Esophagus squamous epithelium (tissue), 5 donors: ENCODE data around the gene GP9. TPM values are rescaled to one million over a fixed set of nuclear protein-coding genes. Genes with fewer than 3 reads are reported as not detected.

Source experiments
- DNase-seq: peaks from one replicate; lab custom pipeline; 2025; lab: John Stamatoyannopoulos, UW
- H3K27ac ChIP-seq, 4 donors: fragments of 200-600 bp; sonication (generic); one replicate each; pipeline ENCODE4 v1.5.1; 2016 to 2019; ENCODE audit warnings: mild to moderate bottlenecking in 1 of 4
- H3K27me3 ChIP-seq, 4 donors: fragments of 200-600 bp; sonication (generic); 1 replicate in 3 of 4; 2 replicates in 1 of 4; pipeline versions ENCODE4 v1.5.1 to v1.6.0; 2017 to 2021; ENCODE audit warnings: antibody characterized with exemption in 1 of 4
- H3K36me3 ChIP-seq, 3 donors: fragments of 200-600 bp; sonication (generic); one replicate each; pipeline ENCODE4 v1.5.1; 2016 to 2019
- H3K4me1 ChIP-seq, 3 donors: fragments of 200-600 bp; sonication (generic); one replicate each; pipeline ENCODE4 v1.5.1; 2017 to 2019
- H3K4me3 ChIP-seq, 4 donors: fragments of 200-600 bp; sonication (generic); 1 replicate in 3 of 4; 2 replicates in 1 of 4; pipeline ENCODE4 v1.5.1; 2016 to 2019; ENCODE audit warnings: mild to moderate bottlenecking in 2 of 4, moderate library complexity in 1 of 4
- H3K9me3 ChIP-seq, 3 donors: fragments of 200-600 bp; sonication (generic); one replicate each; pipeline ENCODE4 v1.5.1; 2016 to 2019
- CTCF ChIP-seq, 6 experiments: fragments of 450-650 bp in 4 of 6; fragments of 200-600 bp in 2 of 6; sonication (generic) in 2 of 6; IDR thresholded peaks; one replicate each; pipeline ENCODE4 v1.5.1; 2016 to 2019; ENCODE audit warnings: antibody characterized with exemption in 6 of 6, mild to moderate bottlenecking in 4 of 6, moderate library complexity in 4 of 6
- POLR2A ChIP-seq, 4 donors: fragments of 450-650 bp; IDR thresholded peaks; one replicate each; pipeline ENCODE4 v1.6.1; 2017; ENCODE audit warnings: antibody characterized with exemption in 4 of 4, mild to moderate bottlenecking in 4 of 4, moderate library complexity in 3 of 4
- WGBS, 2 donors: methylation state at CpG; one replicate each; pipeline ENCODE4 v1.1.5; 2018; 5-methylcytosine and 5-hydroxymethylcytosine counted together
- intact Hi-C: fragments of 100-400 bp; cut with DNase I; formaldehyde crosslinking; loops from one replicate; pipeline ENCODE4 v1.15.0; 2022
- total RNA-seq, 4 donors: library from RNA; depleted of rRNA; stranded (reverse); fragments of >200 nt; gene quantifications; one replicate each; pipeline ENCODE4 v1.1.0, GENCODE V29; 2016
- donor health status: DM: yes; HTN: yes; CAD: no.

The GP9 gene
- total RNA-seq, 4 donors from 2014 or later, result not detected

DNA sequence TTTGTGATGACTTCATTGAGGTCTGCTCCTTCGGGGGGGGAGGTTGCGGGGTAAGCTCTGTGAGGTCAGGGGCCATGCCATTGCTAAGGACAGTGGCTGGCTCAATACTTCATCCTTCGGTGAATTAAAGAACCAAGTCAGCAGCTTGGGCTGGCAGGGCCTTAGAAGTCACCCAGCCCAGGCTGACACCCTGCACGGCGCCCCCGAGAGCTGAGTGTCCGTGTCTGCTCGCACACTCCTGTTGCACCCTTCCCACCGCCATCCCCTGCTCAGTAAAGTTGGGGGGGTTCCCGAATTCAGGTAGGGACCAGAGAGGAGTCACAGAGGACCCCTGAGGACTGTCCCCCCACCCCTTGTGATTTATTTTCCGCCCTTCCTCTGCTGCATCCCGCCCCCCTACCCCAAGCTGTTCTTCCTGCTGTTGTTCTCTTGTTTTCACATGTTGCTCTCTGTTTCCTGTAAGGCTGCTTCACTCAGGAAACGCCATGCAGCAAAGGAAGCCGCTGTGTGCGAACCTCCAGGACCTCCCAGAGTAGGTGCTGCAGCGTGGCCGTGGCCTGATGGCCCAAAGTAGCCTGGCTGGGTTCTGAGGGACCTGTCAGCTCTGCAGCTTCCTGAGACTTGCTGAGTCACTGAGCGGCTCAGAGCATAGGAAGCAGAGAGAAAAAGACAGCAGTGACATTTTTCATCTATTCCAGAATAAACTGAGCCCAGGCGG lies 45.0 kb upstream of the GP9 start:
- no peak for DNase-seq
- intact Hi-C loops, result no loop called here
- WGBS, 2 donors, result 53 to 58% methylated on average over 12 to 16 of the region's 19 CpGs

DNA sequence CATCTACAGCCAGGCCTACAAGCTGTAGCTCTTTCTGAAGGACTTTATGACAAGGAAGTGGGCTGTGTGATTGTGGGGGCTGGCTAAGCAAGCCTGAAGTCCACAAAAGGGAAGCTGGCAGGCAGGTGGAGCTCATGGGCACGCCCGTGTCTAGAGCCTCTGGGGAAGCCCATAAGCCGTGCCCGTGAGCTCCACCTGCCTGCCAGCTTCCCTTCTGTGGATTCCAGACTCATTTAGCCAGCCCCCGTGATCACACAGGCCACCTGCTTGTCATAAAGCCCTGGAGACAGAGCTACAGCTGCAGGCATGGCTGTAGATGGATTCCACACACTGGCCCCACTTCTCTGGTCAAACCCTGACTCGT lies 44.2 kb upstream of the GP9 start:
- H3K27ac ChIP-seq, result peak overlapping the region; percentile 48 to 84 (median 76)

More for the DNA sequence above, 45.0 kb upstream of the GP9 start:
- H3K36me3 ChIP-seq, result no peaks in the 10 kb centered on the region
- no peak overlapping the region for H3K4me3 ChIP-seq
- TF ChIP-seq CTCF (IDR thresholded peaks at IDR 0.05) (no peak), POLR2A (IDR thresholded peaks at IDR 0.05) (no peak)
- no peaks in the 10 kb centered on the region for H3K9me3 ChIP-seq
- no peaks in the 10 kb centered on the region for H3K27me3 ChIP-seq
- H3K27ac ChIP-seq, result peak overlapping the region; percentile 48 to 84 (median 76)
- peaks cover 15 to 72% (median 28%) of the 10 kb centered on the region in 3 donors for H3K4me1 ChIP-seq

DNA sequence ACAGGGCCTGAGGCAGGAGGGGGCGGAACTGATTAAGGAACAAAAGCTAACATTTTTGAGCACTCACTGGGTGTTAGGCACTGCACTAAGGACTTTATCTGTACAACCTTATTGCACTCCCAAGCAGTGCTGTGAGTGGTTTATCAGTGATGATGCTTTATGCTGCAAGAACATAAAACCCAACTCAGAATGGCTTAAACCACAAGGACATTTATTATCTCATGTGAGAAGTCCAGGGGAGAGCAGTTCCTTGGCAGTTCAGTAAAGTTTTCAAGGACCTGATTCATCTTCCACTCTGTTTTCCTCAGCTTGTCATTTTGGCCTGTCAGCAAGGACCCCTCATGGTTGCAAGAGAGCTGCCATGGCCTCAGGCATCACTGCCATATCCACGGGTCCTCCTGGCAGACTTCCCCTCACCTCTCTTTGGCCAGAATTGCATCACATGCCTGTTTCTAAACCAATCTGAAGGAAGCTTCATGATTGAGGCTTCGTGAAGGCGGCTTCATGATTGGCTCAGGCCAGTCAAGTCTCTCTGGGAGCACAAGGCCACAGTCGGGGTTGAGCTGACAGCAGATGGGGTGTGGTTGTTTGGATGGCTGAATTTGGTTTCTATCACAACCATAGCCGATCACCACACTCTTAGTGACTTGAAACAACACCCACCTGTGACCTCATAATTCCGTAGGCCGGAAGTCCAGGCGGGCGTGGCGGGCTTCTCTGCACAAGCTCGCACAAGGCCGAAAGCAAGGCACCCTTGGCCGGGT lies 43.7 kb upstream of the GP9 start:
- no peaks in the 10 kb centered on the region for H3K36me3 ChIP-seq
- WGBS, 2 donors, result 73 to 76% methylated on average over 10 to 12 of the region's 14 CpGs
- H3K27ac ChIP-seq, result peak overlapping the region; percentile 48 to 84 (median 76)
- DNase-seq, result no peak
- no peak overlapping the region for H3K4me3 ChIP-seq
- TF ChIP-seq POLR2A (IDR thresholded peaks at IDR 0.05) (no peak), CTCF (IDR thresholded peaks at IDR 0.05) (no peak)
- intact Hi-C loops, result no loop called here
- H3K4me1 ChIP-seq, result peaks cover 15 to 70% (median 28%) of the 10 kb centered on the region in 3 donors
- H3K9me3 ChIP-seq, result no peaks in the 10 kb centered on the region
- no peaks in the 10 kb centered on the region for H3K27me3 ChIP-seq

More for the DNA sequence above, 44.2 kb upstream of the GP9 start:
- no peaks in the 10 kb centered on the region for H3K9me3 ChIP-seq
- H3K4me3 ChIP-seq, result no peak overlapping the region
- TF ChIP-seq POLR2A (IDR thresholded peaks at IDR 0.05) (no peak), CTCF (IDR thresholded peaks at IDR 0.05) (peak in 3 of 6 experiments; percentile 3 to 33 (median 31))
- no peaks in the 10 kb centered on the region for H3K36me3 ChIP-seq
- 0 to 33% methylated on average over 1 to 4 of the region's 6 CpGs for WGBS, 2 donors
- peaks cover 15 to 72% (median 28%) of the 10 kb centered on the region in 3 donors for H3K4me1 ChIP-seq
- DNase-seq, result no peak
- H3K27me3 ChIP-seq, result no peaks in the 10 kb centered on the region
- intact Hi-C loops, result no loop called here

GRCh38 chr3:129017484-129017899 lies 43.1 kb upstream of the GP9 start:
- H3K36me3 ChIP-seq, result no peaks in the 10 kb centered on the region
- no peak for DNase-seq
- H3K27me3 ChIP-seq, result no peaks in the 10 kb centered on the region
- intact Hi-C loops, result no loop called here
- no peaks in the 10 kb centered on the region for H3K9me3 ChIP-seq
- peaks cover 15 to 70% (median 30%) of the 10 kb centered on the region in 3 donors for H3K4me1 ChIP-seq
- TF ChIP-seq POLR2A (IDR thresholded peaks at IDR 0.05) (no peak), CTCF (IDR thresholded peaks at IDR 0.05) (no peak)
- no peak overlapping the region for H3K4me3 ChIP-seq
- 58 to 59% methylated on average over 4 to 6 of the region's 7 CpGs for WGBS, 2 donors
- peak overlapping the region; percentile 48 to 84 (median 76) for H3K27ac ChIP-seq

DNA sequence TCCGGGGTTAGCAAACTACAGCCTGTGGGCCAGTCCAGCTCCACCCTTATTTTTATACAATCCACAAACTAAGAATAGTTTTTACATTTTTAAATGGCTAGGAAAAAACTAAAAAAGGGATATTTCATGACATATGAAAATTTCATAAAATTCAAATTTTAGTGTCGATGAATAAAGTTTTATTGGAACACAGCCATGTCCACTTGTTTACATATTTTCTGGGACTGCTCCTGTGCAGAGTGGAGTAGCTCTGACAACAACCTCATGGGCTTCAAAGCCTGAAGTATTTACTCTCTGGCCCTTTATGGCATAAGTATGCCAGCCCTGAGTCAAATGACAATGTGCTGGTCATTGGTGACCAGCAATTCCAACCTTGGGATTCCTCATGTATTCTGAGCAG lies 42.3 kb upstream of the GP9 start:
- Histone ChIP-seq H3K27me3 (no peaks in the 10 kb centered on the region), H3K9me3 (no peaks in the 10 kb centered on the region), H3K4me3 (no peak overlapping the region), H3K36me3 (no peaks in the 10 kb centered on the region), H3K4me1 (peaks cover 15 to 73% (median 30%) of the 10 kb centered on the region in 3 donors), H3K27ac (peak overlapping the region in 3 of 4 donors; percentile 73 to 84 (median 79))
- intact Hi-C loops, result no loop called here
- WGBS, 2 donors, result 74% methylated on average over 2 of the region's 2 CpGs
- TF ChIP-seq POLR2A (IDR thresholded peaks at IDR 0.05) (no peak), CTCF (IDR thresholded peaks at IDR 0.05) (no peak)
- DNase-seq, result no peak
